ENCODE measurements around the gene PTRH1. TPM values are rescaled to one million over a fixed set of nuclear protein-coding genes. Genes with fewer than 3 reads are reported as not detected.

The PTRH1 gene
- polyA plus RNA-seq, 1 experiment, result 21.1 TPM

DNA sequence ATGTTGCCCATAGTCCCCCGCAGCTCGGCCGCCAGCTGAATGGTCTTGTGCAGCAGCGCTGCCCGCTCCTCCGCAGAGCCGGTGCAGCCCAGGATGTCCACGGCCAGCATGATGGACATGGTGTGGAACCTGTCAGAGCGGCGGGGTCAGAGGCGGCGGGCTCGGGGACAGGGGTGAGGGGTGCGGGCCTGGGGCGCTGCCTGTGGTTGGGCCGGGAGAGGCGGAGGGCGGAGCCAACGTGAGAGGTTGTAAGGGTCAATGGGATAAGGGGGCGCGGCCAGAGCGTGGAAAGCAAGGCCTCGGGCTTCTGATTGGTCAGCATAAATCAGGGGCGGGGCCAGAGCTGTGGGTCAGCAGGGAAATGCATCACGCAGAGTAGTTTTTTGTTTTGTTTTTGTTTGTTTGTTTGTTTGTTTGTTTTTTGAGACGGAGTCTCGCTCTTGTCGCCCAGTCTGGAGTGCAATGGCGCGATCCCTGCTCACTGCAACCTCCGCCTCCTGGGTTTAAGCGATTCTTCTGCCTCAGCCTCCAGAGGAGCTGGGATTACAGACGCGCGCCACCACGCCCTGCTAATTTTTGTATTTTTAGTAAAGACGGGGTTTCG lies 26.5 kb upstream of the PTRH1 start:
- POLR2A ChIA-PET, result no interaction called here

DNA sequence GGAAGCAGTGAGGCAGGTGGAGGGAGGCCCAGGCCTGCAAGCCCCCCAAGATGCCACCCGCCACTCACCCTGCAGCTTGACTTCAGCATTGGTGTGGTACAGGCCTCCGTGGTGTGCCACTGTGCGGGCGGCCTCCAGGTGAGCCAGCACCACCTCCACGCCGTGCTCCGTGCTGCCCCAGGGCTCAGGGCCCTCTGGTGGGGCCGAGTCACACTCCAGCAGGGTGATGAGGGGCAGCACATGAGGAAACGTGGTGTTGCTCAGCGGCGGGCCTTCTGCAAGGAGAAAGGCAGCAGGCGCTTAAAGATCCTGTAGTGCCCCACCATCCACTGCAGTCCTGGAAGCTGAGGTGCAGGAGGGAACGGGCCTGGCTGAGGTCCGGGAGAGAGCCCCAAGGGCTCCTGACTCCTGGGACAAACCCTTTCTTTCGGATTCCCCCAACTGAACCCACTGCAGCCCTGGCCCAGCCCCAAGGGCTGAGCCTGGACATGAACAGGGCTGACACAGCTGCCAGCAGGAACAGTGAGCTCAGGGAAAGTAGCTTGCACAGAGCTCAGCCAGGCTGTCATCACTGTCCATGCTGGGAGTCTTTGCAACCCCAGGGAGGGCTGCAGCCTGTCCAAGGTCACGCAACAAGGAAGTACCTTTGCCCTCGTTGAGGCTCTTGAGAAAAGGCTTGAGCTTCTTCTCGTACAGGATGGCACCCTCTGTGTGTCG lies 24.3 kb upstream of the PTRH1 start:
- ChIA-PET POLR2A (no interaction called here), CTCF (interaction anchor here (0.7 to 6.5 kb wide), 7 partner anchors 37 to 181 kb away, joined by 3 to 44 read pairs (median 5); partner anchors contain the start of gene CDK9)
- TF ChIP-seq CTCF (IDR thresholded peaks at IDR 0.05; ENCODE audit: insufficient read depth, low read depth, low read length), result no peak
- DNase-seq (ENCODE audit: low read depth), result no peak
- H3K36me3 ChIP-seq (ENCODE audit: control insufficient read depth, insufficient read depth, low read length), result no peaks in the 10 kb centered on the region
- no peak overlapping the region for H3K4me3 ChIP-seq (ENCODE audit: low read depth, low read length)
- peaks cover 6% of the 10 kb centered on the region for H3K27me3 ChIP-seq (ENCODE audit: control insufficient read depth, insufficient read depth, low read length)

More for the DNA sequence above, 26.5 kb upstream of the PTRH1 start:
- Histone ChIP-seq H3K4me3 (ENCODE audit: low read depth, low read length) (peak overlapping the region; percentile 34), H3K36me3 (ENCODE audit: control insufficient read depth, insufficient read depth, low read length) (no peaks in the 10 kb centered on the region), H3K27me3 (ENCODE audit: control insufficient read depth, insufficient read depth, low read length) (peaks cover 6% of the 10 kb centered on the region)
- DNase-seq (ENCODE audit: low read depth), result no peak
- no peak for TF ChIP-seq CTCF (IDR thresholded peaks at IDR 0.05; ENCODE audit: insufficient read depth, low read depth, low read length)
- CTCF ChIA-PET, result interaction anchor here (1.2 to 6.5 kb wide), 7 partner anchors 7 to 179 kb away, joined by 3 to 44 read pairs (median 8); partner anchors contain the start of genes CDK9 and TOR2A

DNA sequence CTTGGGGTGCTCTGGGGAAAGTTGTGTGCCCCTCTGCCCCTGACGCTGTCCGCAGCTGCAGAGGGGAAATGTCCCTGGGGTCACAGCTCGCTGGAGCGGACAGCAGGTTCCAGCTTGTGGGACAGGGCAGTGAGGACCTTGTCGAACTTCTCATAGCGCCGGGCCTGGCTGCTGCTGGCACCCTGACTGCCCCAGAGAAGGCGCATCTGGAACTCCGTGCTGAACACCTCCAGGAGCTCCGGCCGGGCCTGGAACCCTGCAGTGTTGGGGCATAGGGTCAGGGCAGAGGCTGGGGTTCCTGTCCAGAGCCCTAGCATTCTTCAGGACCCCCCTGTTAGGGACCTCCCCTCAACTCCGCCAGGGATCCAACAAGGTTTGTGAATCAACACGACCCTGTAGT lies 23.2 kb upstream of the PTRH1 start:
- TF ChIP-seq CTCF (IDR thresholded peaks at IDR 0.05; ENCODE audit: insufficient read depth, low read depth, low read length), result no peak
- ChIA-PET POLR2A (no interaction called here), CTCF (interaction anchor here (1.4 to 6.5 kb wide), 2 partner anchors 36 to 182 kb away, joined by 5 to 37 read pairs; no protein-coding TSS in a partner anchor)
- peaks cover 6% of the 10 kb centered on the region for H3K27me3 ChIP-seq (ENCODE audit: control insufficient read depth, insufficient read depth, low read length)
- no peaks in the 10 kb centered on the region for H3K36me3 ChIP-seq (ENCODE audit: control insufficient read depth, insufficient read depth, low read length)
- DNase-seq (ENCODE audit: low read depth), result no peak
- H3K4me3 ChIP-seq (ENCODE audit: low read depth, low read length), result no peak overlapping the region

- CTCF ChIA-PET, result interaction anchor here (0.7 to 3.5 kb wide), 53 partner anchors 8 to 246 kb away, joined by 3 to 70 read pairs (median 5); partner anchors contain the start of genes PTRH1, STXBP1 and TTC16
- POLR2A ChIA-PET, result no interaction called here
- no peak overlapping the region for H3K4me3 ChIP-seq (ENCODE audit: low read depth, low read length)
These were observed 20.2 kb upstream of the PTRH1 start for GRCh38 chr9:127735530-127736185.

More at GRCh38 chr9:127735530-127736185, 20.2 kb upstream of the PTRH1 start:
- no peaks in the 10 kb centered on the region; the same call in 1 of the 2 replicates for H3K36me3 ChIP-seq (ENCODE audit: control insufficient read depth, insufficient read depth, low read length)
- no peak for TF ChIP-seq CTCF (IDR thresholded peaks at IDR 0.05; ENCODE audit: insufficient read depth, low read depth, low read length)
- DNase-seq (ENCODE audit: low read depth), result no peak
- H3K27me3 ChIP-seq (ENCODE audit: control insufficient read depth, insufficient read depth, low read length), result peaks cover 6% of the 10 kb centered on the region

Measured in BJ (cell line).